C4-2B (cell line): ENCODE results near the gene CCL25.

Experiments used
- H3K27ac ChIP-seq: fragments of 450-650 bp; 2 replicates; pipeline ENCODE4 v1.5.1; 2017
- ZFX ChIP-seq: fragments of 450-650 bp; IDR thresholded peaks from 2 replicates; pipeline ENCODE4 v1.6.1; 2017
- TF ChIP-seq, protein P1 (sequence below): fragments of 450-650 bp; conservative IDR thresholded peaks from 2 replicates; pipeline ENCODE4 v1.5.1; 2017; ENCODE audit warnings: mild to moderate bottlenecking

CCL25 gene

DNA sequence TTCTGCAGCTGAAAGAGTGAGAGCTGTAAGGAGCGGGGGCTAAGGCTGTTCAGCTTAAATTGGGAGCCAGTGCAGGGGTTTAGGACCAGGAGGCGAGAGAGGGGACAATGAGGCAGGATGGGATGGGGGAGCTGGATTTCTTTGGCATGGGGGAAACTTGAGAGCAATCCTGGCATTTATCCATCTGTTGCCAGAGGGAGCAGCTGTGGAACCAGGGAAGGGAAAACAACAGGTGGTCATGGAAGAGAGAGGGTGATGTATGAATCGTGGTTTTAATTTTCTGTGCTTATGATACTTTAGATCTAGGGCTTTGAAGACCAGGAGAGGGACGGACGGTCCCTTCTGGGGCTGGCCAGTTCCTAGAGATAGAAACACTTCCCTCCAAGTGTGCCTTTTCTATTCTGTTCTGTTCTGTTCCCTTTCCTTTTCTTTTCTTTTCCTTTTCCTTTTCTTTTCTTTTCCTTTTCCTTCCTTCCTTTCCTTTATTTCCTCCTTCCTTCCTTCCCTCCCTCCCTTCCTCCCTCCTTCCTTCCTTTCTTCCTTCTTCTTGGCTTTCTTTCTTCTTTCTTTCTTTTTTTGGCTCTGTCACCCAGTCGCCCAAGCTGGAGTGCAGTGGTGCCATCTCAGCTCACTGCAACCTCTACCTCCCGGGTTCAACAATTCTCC is 16.0 kb upstream of the CCL25 start:
- TF ChIP-seq ZFX: no peak
- TF ChIP-seq, protein P1, sequence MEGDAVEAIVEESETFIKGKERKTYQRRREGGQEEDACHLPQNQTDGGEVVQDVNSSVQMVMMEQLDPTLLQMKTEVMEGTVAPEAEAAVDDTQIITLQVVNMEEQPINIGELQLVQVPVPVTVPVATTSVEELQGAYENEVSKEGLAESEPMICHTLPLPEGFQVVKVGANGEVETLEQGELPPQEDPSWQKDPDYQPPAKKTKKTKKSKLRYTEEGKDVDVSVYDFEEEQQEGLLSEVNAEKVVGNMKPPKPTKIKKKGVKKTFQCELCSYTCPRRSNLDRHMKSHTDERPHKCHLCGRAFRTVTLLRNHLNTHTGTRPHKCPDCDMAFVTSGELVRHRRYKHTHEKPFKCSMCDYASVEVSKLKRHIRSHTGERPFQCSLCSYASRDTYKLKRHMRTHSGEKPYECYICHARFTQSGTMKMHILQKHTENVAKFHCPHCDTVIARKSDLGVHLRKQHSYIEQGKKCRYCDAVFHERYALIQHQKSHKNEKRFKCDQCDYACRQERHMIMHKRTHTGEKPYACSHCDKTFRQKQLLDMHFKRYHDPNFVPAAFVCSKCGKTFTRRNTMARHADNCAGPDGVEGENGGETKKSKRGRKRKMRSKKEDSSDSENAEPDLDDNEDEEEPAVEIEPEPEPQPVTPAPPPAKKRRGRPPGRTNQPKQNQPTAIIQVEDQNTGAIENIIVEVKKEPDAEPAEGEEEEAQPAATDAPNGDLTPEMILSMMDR: no peak
- no peak overlapping the region for H3K27ac ChIP-seq

DNA sequence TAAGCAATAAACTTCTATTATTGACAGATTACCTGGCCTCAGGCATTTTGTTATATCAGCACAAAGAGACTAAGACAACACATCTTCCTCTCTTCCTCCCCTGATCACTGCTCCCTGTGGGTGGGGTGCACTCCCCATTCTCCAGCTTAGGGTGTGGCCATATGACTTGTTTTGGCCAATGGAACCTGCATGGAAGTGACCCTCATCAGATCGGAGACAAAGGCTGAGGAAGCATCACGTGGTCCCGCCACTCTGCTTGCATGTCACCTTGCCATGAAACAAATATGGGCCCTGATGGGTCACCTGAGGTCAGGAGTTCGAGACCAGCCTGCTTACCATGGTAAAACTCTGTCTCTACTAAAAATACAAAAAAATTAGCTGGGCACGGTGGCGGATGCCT is 13.7 kb upstream of the CCL25 start:
- no peak for TF ChIP-seq ZFX
- TF ChIP-seq, protein P1: no peak

DNA sequence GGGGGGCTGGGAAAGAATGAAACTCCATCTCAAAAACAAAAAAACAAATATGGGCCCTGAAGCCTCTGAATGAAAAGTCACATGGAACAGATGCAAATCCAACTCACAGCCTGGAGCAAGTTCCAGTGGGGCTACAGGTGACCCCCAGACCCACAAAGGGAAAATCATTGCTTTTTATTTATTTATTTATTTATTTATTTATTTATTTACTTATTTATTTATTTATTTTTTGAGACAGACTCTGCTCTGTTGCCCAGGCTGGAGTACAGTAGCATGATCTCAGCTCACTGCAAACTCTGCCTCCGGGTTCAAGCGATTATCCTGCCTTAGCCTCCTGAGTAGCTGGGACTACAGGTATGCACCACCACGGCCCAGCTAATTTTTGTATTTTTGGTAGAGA is 13.3 kb upstream of the CCL25 start:
- TF ChIP-seq, protein P1: no peak
- no peak for TF ChIP-seq ZFX
- no peak overlapping the region for H3K27ac ChIP-seq

More for the DNA sequence above, 13.7 kb upstream of the CCL25 start:
- H3K27ac ChIP-seq: no peak overlapping the region

DNA sequence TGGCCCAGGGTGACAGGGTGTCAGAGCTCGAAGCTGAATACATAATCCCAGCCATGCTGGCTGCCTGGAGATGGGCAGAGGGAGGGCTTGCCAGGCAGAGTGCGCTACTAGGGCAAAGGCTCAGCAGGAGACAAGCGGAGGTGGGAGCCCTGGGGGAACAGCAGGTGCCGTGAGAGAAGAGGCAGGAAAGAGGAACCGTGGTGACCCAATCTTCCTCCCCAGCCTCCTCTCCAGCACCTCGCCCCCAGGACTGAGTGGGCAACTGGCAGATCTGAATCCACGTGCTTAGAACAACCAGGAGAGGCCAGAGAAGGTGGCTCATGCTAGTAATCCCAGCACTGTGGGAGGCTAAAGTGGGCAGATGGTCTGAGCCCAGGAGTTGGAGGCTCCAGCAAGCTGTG is 11.0 kb upstream of the CCL25 start:
- TF ChIP-seq, protein P1: no peak
- TF ChIP-seq ZFX: no peak
- no peak overlapping the region for H3K27ac ChIP-seq

DNA sequence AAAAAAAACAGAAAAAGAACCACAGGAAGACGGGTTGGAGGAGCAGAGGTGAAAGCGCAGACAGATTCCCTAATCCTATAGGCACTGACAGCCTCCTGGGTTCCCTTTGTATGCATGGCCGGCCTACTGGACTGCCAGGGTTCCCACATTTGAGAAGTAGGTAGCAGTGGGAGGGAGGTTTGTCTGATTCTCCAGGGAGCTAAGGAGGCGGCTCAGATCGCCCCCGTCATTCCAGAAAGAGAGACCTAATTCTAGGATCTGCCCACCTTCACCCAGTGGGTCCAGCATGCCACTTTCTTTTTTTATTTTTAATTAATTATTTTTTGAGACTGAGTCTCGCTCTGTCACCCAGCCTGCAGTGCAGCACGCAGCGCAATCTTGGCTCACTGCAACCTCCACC is 9.7 kb upstream of the CCL25 start:
- H3K27ac ChIP-seq: no peak overlapping the region
- TF ChIP-seq ZFX: no peak
- TF ChIP-seq, protein P1: no peak

DNA sequence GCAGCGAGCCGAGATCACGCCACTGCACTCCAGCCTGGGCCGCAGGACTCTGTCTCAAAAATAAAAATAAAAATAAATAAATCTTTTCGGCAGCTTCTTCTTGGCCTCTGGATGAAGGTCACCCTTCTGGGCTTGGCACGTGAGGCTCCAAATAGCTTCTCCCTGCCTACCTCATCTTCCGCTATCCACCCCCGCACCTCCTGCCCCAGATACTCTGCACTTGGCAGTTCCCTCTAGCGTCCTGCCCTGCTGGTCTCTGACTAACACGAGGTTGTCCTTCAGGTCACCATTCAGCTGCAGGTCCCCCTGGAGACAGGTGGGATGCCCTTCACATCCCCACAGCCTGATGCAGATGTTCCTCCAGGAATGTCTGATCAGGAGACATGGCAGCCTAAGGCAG is 8.5 kb upstream of the CCL25 start:
- no peak overlapping the region for H3K27ac ChIP-seq
- TF ChIP-seq ZFX: no peak
- TF ChIP-seq, protein P1: no peak

DNA sequence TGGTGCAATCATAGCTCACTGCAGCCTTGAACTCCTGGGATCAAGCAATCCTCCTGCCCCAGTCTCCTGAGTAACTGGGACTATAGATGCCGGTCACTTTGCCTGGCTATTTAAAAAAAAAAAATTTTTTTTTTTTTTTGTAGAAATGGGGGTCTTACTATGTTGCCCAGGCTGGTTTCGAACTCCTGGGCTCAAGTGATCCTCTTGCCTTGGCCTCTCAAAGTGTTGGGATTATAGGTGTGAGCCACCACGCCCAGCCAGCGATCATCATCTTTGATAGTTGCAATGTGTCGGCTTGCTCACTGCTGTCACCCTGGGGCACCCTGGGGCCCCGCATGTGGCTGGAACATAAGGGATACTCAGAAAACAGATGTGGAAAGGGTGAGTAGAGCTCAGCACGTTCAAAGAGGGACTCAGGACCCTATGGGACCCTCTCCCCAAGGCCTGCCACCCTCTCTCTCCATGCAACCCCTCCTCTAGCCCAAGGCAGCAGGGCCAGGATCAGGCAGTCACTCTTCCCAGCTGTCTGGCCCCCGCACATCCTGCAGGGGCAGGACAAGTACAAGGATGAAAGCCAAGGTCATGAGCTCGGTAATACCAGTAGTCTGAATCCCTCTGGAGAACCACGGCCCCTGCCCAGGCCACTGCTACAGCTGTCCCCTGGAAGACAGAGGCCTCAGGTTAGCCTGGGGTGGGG is 6.5 kb upstream of the CCL25 start:
- TF ChIP-seq, protein P1: no peak
- TF ChIP-seq ZFX: no peak
- no peak overlapping the region for H3K27ac ChIP-seq
